DND-41 (cell line): ENCODE data around the gene HMG20A.

Experiments used
- ATAC-seq: fragments of 200-7000 bp; cut with Tn5 transposase; 3 replicates; pipeline ENCODE4 v1.9.1; 2021; ENCODE audit warnings: low read depth; ENCODE audit not compliant: insufficient read depth
- DNase-seq: peaks from one replicate; pipeline ENCODE4 v3.0.0-alpha.2; 2020
- H2AFZ ChIP-seq: 2 replicates; pipeline ENCODE4 v1.6.0; 2012; ENCODE audit warnings: low read depth, low read length
- H3K27ac ChIP-seq: 2 replicates; pipeline ENCODE4 v1.5.1; 2012; ENCODE audit warnings: low read length, inconsistent platforms
- H3K27me3 ChIP-seq: fragments of 200-600 bp; sonication (generic); 2 replicates; pipeline ENCODE4 v1.6.0; 2012; ENCODE audit warnings: low read length, mild to moderate bottlenecking, inconsistent platforms; ENCODE audit not compliant: insufficient read depth, poor library complexity
- H3K36me3 ChIP-seq: 2 replicates; pipeline ENCODE4 v1.5.1; 2012; ENCODE audit warnings: low read length, inconsistent platforms; ENCODE audit not compliant: insufficient read depth
- H3K4me1 ChIP-seq: 2 replicates; pipeline ENCODE4 v1.5.1; 2012; ENCODE audit warnings: mild to moderate bottlenecking, low read length; ENCODE audit not compliant: insufficient read depth
- H3K4me2 ChIP-seq: 2 replicates; pipeline ENCODE4 v1.6.0; 2012; ENCODE audit warnings: mild to moderate bottlenecking, moderate library complexity, low read length, inconsistent platforms; ENCODE audit not compliant: insufficient read depth
- H3K4me3 ChIP-seq, 2 experiments: fragments of 200-600 bp in 1 of 2; shearing (Covaris generic) in 1 of 2; 2 replicates each; pipeline ENCODE4 v1.5.1; 2012 to 2016; ENCODE audit warnings: inconsistent platforms in 2 of 2, low read length in 2 of 2, mild to moderate bottlenecking in 2 of 2, low read depth in 1 of 2, moderate library complexity in 1 of 2
- H3K79me2 ChIP-seq: 2 replicates; pipeline ENCODE4 v1.6.0; 2012; ENCODE audit warnings: low read length, inconsistent platforms; ENCODE audit not compliant: insufficient read depth
- H3K9ac ChIP-seq: 2 replicates; pipeline ENCODE4 v1.6.0; 2012; ENCODE audit warnings: low read depth, mild to moderate bottlenecking, inconsistent platforms, low read length, moderate library complexity
- H3K9me3 ChIP-seq: 2 replicates; pipeline ENCODE4 v1.5.1; 2012; ENCODE audit warnings: low read length, moderate library complexity, mild to moderate bottlenecking, inconsistent platforms; ENCODE audit not compliant: insufficient read depth, severe bottlenecking
- H4K20me1 ChIP-seq: 2 replicates; pipeline ENCODE4 v1.6.0; 2012; ENCODE audit warnings: low read length; ENCODE audit not compliant: insufficient read depth
- CTCF ChIP-seq: IDR thresholded peaks from 2 replicates; pipeline ENCODE4 v1.5.1; 2012; ENCODE audit warnings: borderline replicate concordance, low read length, moderate library complexity, mild to moderate bottlenecking; ENCODE audit not compliant: poor library complexity, severe bottlenecking; ENCODE audit errors: extremely low read depth
- EZH2 ChIP-seq: IDR thresholded peaks from 3 replicates; pipeline ENCODE4 v1.6.1; 2012; ENCODE audit warnings: borderline replicate concordance, low read depth, mild to moderate bottlenecking, moderate library complexity, low read length, inconsistent platforms; ENCODE audit not compliant: severe bottlenecking

HMG20A gene

GRCh38 chr15:77420610-77421369 is at the start of gene HMG20A:
TSS of gene HMG20A (plus strand) at chr15:77420888. CDS start at chr15:77458408, 37,520 bp downstream.
- Histone ChIP-seq H3K79me2 (peaks cover 84% of the 10 kb centered on the region), H3K27me3 (no peaks in the 10 kb centered on the region), H3K4me1 (peaks cover 48% of the 10 kb centered on the region), H3K9me3 (no peaks in the 10 kb centered on the region), H4K20me1 (peaks cover 14% of the 10 kb centered on the region; the same call in 1 of the 2 replicates), H3K27ac (peak within 1 kb of the TSS; percentile 94), H3K4me2 (peak within 1 kb of the TSS; percentile 76), H3K9ac (peak within 1 kb of the TSS; percentile 66), H3K36me3 (no peaks in the 10 kb centered on the region; the same call in 1 of the 2 replicates), H2AFZ (peak within 1 kb of the TSS; percentile 84), H3K4me3 (peak within 1 kb of the TSS; percentile 48 to 81; a peak in 3 of 4 replicates)
- peak; percentile 74 for DNase-seq
- TF ChIP-seq CTCF = no peak
- no peak for TF ChIP-seq EZH2
- ATAC-seq = peak; percentile 44

GRCh38 chr15:77371850-77372563 is 48.7 kb upstream of the HMG20A start:
- H3K27ac ChIP-seq = no peak overlapping the region
- no peak overlapping the region for H3K4me2 ChIP-seq
- no peak for ATAC-seq
- DNase-seq = no peak
- peaks cover 13% of the 10 kb centered on the region for H3K79me2 ChIP-seq
- H3K36me3 ChIP-seq = no peaks in the 10 kb centered on the region
- H3K4me3 ChIP-seq = no peak overlapping the region
- no peak overlapping the region for H2AFZ ChIP-seq
- no peak overlapping the region for H3K9ac ChIP-seq
- TF ChIP-seq EZH2 = no peak
- no peak for TF ChIP-seq CTCF
- peaks cover 6% of the 10 kb centered on the region; the same call in 1 of the 2 replicates for H4K20me1 ChIP-seq
- no peaks in the 10 kb centered on the region for H3K9me3 ChIP-seq
- H3K27me3 ChIP-seq = no peaks in the 10 kb centered on the region
- no peaks in the 10 kb centered on the region for H3K4me1 ChIP-seq

- Histone ChIP-seq H3K27me3 (no peaks in the 10 kb centered on the region), H3K9me3 (no peaks in the 10 kb centered on the region), H3K9ac (no peak overlapping the region), H3K4me2 (no peak overlapping the region), H3K4me3 (no peak overlapping the region), H2AFZ (no peak overlapping the region), H3K36me3 (no peaks in the 10 kb centered on the region), H3K4me1 (no peaks in the 10 kb centered on the region), H4K20me1 (peaks cover 6% of the 10 kb centered on the region; the same call in 1 of the 2 replicates), H3K27ac (no peak overlapping the region), H3K79me2 (peaks cover 13% of the 10 kb centered on the region; the same call in 1 of the 2 replicates)
- ATAC-seq = no peak
- no peak for DNase-seq
- TF ChIP-seq EZH2 = no peak
Measured at GRCh38 chr15:77373441-77373840, 47.2 kb upstream of the HMG20A start.

- H3K36me3 ChIP-seq = no peaks in the 10 kb centered on the region
- H3K27me3 ChIP-seq = no peaks in the 10 kb centered on the region
- no peak overlapping the region for H3K4me2 ChIP-seq
- no peak overlapping the region for H3K9ac ChIP-seq
- H3K27ac ChIP-seq = no peak overlapping the region
- H2AFZ ChIP-seq = no peak overlapping the region
- H3K4me1 ChIP-seq = no peaks in the 10 kb centered on the region
- ATAC-seq (no peak), DNase-seq (no peak)
- peaks cover 15% of the 10 kb centered on the region; the same call in 1 of the 2 replicates for H3K79me2 ChIP-seq
- no peaks in the 10 kb centered on the region for H3K9me3 ChIP-seq
- H4K20me1 ChIP-seq = peaks cover 4% of the 10 kb centered on the region; the same call in 1 of the 2 replicates
- H3K4me3 ChIP-seq = no peak overlapping the region
- TF ChIP-seq CTCF (no peak), EZH2 (no peak)
Measured at GRCh38 chr15:77375133-77375532, 45.6 kb upstream of the HMG20A start.
